Stimulated activated naive CD4-positive, alpha-beta T cell treated with Interleukin-2 at 50 U/mL for 16 hours (primary cell): ENCODE data around the gene SERPINB3.
"Not testable (repeated sequence)": the region's sequence is repeated elsewhere in the genome, so short reads cannot be mapped to it uniquely, and the experiment has no call there.

Experiments
- DNase-seq: peaks from one replicate; lab custom pipeline; 2025; lab: John Stamatoyannopoulos, UW

The SERPINB3 gene

GRCh38 chr18:63661750-63662149, at the start of gene SERPINB3:
SERPINB3 (minus strand) TSS chr18:63661893; CDS start chr18:63661216, 677 bp downstream.
- DNase-seq, result not testable (repeated sequence)

DNA sequence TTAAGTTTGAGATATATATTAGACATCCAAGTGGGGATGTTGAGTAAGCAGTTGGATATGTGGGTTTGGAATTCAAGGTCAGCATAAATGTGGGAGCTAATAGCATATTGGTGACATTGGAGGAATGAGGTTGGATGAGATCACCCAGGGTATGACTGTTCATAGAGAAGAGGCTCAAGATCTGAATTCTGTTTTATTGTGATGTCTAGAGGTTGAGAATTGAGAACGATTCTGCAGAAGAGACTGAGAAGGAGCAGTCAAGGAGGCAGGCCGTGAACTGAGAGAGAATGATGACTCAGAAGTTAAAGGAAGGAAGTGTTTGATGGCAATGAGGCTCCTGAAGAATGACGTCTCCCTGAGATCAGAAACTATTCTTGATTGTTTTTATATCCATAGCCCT, 47.0 kb upstream of the SERPINB3 start:
- no peak for DNase-seq

GRCh38 chr18:63707816-63708215, 46.1 kb upstream of the SERPINB3 start:
- no peak for DNase-seq

- DNase-seq, result no peak
These were observed 43.7 kb upstream of the SERPINB3 start for GRCh38 chr18:63705401-63705800.

GRCh38 chr18:63702660-63703059, 41.0 kb upstream of the SERPINB3 start, which contains the start of gene SERPINB11:
SERPINB11 (plus strand) TSS chr18:63702960; CDS start chr18:63710194, 7,234 bp downstream.
- no peak for DNase-seq

GRCh38 chr18:63701952-63702351, 40.3 kb upstream of the SERPINB3 start:
- DNase-seq, result no peak

DNA sequence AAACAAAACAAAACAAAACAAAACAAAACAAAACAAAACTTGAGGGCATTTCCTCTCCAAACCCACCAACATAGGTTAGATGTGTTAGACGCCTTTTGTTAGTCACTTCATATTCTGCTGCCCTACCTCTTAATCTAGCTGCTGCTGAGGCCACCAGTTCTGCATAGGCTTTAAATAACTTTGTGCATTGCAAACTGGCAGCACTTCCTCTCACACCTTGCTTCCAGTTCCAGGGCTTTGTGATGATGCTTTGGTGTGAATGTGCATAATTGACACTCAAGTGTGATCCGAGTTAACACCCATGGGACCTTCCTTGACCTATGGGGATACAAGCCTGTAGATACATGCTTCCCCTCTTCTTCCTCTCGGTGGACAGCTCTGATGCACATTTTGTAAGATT, 38.8 kb upstream of the SERPINB3 start:
- no peak for DNase-seq

GRCh38 chr18:63697097-63697660, 35.5 kb upstream of the SERPINB3 start:
- DNase-seq, result no peak

- DNase-seq, result no peak
These were observed 27.4 kb upstream of the SERPINB3 start for GRCh38 chr18:63689064-63689463.

GRCh38 chr18:63686871-63687270, 25.2 kb upstream of the SERPINB3 start:
- DNase-seq, result no peak

DNA sequence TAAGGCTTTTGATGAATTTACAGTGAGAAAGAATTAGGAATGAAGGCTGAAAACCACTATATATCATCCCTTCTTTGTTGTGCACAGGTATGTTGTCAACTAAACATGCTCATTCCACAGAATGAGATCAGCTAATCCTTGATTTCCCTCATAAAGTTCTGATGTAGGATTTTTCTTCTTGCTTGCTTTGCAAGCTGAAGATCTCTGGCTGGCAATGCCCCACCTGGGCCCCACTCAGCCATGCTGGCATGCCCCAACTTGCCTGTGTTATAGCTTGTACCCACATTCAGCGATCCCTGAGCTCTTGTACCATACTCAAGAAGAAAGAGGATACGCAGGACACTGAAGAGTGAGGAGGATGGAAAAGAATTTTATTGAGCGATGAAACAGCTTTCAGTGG, 23.0 kb upstream of the SERPINB3 start:
- no peak for DNase-seq

- DNase-seq, result no peak
These were observed 22.2 kb upstream of the SERPINB3 start for GRCh38 chr18:63683890-63684289.

DNA sequence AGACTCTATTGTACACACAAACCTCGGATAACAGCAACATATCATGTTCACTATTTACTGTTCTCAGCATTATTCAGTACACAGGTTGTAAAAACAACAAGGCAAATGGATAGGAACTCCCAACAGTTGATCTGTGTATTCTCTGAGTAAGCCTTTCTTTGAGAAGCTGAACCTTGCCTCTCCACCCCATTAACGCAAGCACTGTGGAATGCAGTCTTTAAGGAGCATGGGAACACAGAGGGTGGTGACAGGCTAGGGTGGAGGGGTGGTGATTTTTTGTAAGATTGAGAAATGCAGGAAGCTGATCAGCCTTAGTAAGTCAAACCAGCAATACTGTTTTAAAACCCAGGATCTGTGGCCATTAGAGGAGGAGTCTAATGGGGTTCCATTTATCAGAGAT, 21.5 kb upstream of the SERPINB3 start:
- DNase-seq, result no peak

GRCh38 chr18:63681449-63682340, 20.0 kb upstream of the SERPINB3 start:
- DNase-seq, result no peak

DNA sequence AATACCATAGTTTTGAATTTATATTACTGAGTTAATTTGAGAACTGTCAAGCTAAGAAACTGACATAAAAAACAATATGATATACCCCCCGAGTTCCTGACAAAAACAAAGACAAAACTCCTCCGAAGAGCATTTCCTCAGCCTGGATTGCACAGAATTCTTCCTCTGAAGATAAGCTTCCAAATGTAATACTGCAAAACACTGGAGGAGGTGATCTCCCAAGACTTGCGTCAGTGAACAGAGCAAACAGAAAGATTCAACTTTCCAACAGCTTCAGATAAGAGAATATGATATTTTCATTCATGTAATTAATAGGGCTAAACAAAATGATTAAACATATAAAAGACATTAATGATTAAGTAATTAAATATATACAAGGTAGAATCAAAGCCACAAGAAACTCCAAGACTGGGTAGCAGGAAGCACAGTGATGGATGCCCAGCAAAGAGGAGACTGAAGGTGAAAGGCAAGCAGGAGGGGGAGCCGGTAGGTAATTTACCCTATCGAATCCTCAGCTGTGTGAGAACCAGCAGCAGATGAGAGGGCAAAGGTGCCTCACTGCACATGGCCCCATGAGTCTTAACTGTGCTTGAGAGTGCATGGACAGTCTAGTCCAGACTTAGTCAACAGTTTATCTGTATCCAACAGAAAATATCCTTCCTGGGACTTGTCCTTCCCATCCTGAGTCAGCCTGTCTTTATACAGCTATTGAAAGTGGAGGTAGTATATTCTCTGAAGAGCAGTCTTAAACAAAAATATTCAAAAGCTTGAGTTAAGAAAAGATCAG, 18.3 kb upstream of the SERPINB3 start:
- DNase-seq, result no peak

- DNase-seq, result no peak
These were observed 16.0 kb upstream of the SERPINB3 start for GRCh38 chr18:63677500-63678225.

- DNase-seq, result no peak
These were observed 15.0 kb upstream of the SERPINB3 start for GRCh38 chr18:63676526-63677323.

DNA sequence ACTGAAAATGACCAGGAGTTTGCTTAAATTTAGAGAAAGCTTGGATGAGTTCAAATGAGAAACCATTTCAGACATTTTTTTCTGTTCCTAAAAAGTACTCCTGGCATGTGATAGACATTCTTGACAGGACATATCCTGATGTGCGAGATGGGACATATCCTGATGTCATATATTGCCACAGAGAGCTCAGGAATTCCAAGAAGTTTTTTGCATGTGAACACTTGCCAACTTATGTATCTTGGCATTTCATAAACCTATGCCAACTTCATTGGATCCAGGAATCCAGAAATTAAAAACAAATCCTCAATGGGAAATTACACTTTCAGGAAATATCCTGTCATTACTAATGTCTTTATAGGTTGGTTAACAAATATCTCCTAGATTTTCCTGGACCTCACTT, 2.9 kb upstream of the SERPINB3 start:
- no peak for DNase-seq

DNA sequence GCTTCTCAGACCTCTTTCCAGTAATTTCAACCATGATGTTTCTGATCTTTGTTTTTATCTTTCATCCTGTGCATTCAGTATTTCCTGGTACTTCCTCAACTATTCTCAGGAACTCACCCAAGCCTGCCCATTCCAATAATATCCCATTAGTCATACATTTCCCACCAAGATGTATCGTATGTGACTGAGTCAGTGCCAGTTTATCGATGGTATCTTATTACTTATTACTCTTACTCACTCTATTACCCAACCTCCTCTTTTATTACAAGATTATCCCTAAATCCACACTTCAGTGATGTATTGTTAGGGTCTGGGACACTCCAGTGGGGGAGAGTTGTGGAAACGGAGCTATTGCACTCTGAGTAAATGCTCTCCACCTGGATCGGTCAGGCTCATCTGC, 2.8 kb downstream of the SERPINB3 start:
- DNase-seq, result not testable (repeated sequence)

GRCh38 chr18:63650271-63650670, 11.4 kb downstream of the SERPINB3 start:
- DNase-seq, result not testable (repeated sequence)

GRCh38 chr18:63648241-63648640, 13.5 kb downstream of the SERPINB3 start:
- DNase-seq, result no peak
